ENCODE results near the gene GRAMD1B. TPM values are rescaled to one million over a fixed set of nuclear protein-coding genes. Genes with fewer than 3 reads are reported as not detected.
A peak's percentile ranks its signal among the peaks of the same experiment; 100 is the strongest.

Gene GRAMD1B
- total RNA-seq, 1 donor from 2014 or later, result 2.6 TPM

GRCh38 chr11:123409456-123410217, 20.4 kb upstream of the GRAMD1B start:
- no peak for DNase-seq (ENCODE audit: low read depth in 2 of 2)

GRCh38 chr11:123410218-123410549, 19.9 kb upstream of the GRAMD1B start:
- no peak for DNase-seq (ENCODE audit: low read depth in 2 of 2)

GRCh38 chr11:123413636-123414035, 16.4 kb upstream of the GRAMD1B start:
- DNase-seq (ENCODE audit: low read depth in 2 of 2), result no peak

GRCh38 chr11:123416566-123416965, 13.5 kb upstream of the GRAMD1B start:
- DNase-seq (ENCODE audit: low read depth in 2 of 2), result no peak

- no peak for DNase-seq (ENCODE audit: low read depth in 2 of 2)
Measured at GRCh38 chr11:123418351-123419114, 11.5 kb upstream of the GRAMD1B start.

- no peak for DNase-seq (ENCODE audit: low read depth in 2 of 2)
Measured at GRCh38 chr11:123419731-123420452, 10.2 kb upstream of the GRAMD1B start.

- no peak for DNase-seq (ENCODE audit: low read depth in 2 of 2)
Measured at GRCh38 chr11:123421589-123421988, 8.5 kb upstream of the GRAMD1B start.

GRCh38 chr11:123425367-123425766, 4.7 kb upstream of the GRAMD1B start:
- no peak for DNase-seq (ENCODE audit: low read depth in 2 of 2)

- DNase-seq (ENCODE audit: low read depth in 2 of 2), result no peak
Measured at GRCh38 chr11:123426789-123427188, 3.3 kb upstream of the GRAMD1B start.

GRCh38 chr11:123427405-123427804, 2.7 kb upstream of the GRAMD1B start:
- peak in 1 of 2 donors; percentile 27 for DNase-seq (ENCODE audit: low read depth in 2 of 2)

- no peak for DNase-seq (ENCODE audit: low read depth in 2 of 2)
Measured at GRCh38 chr11:123428116-123428715, 1.9 kb upstream of the GRAMD1B start.

- no peak for DNase-seq (ENCODE audit: low read depth in 2 of 2)
Measured at GRCh38 chr11:123429336-123429735, 733 bp upstream of the GRAMD1B start.

- peak; percentile 38 to 49 for DNase-seq (ENCODE audit: low read depth in 2 of 2)
Measured at GRCh38 chr11:123430721-123431497, 840 bp downstream of the GRAMD1B start.

- DNase-seq (ENCODE audit: low read depth in 2 of 2), result peak; percentile 18 to 29
Measured at GRCh38 chr11:123431619-123432018, 1.6 kb downstream of the GRAMD1B start.

GRCh38 chr11:123434262-123434661, 4.2 kb downstream of the GRAMD1B start:
- peak in 1 of 2 donors; percentile 31 for DNase-seq (ENCODE audit: low read depth in 2 of 2)

GRCh38 chr11:123434911-123435310, 4.8 kb downstream of the GRAMD1B start:
- no peak for DNase-seq (ENCODE audit: low read depth in 2 of 2)

GRCh38 chr11:123437236-123437979, 7.3 kb downstream of the GRAMD1B start:
- no peak for DNase-seq (ENCODE audit: low read depth in 2 of 2)

GRCh38 chr11:123438131-123438627, 8.1 kb downstream of the GRAMD1B start:
- DNase-seq (ENCODE audit: low read depth in 2 of 2), result no peak

- DNase-seq (ENCODE audit: low read depth in 2 of 2), result no peak
Measured at GRCh38 chr11:123439616-123440015, 9.5 kb downstream of the GRAMD1B start.

GRCh38 chr11:123441161-123441560, 11.1 kb downstream of the GRAMD1B start:
- no peak for DNase-seq (ENCODE audit: low read depth in 2 of 2)
